BLaER1 treated with 17β-estradiol and CSF1 and Interleukin-3, amounts not matched to agents 10 nM and 100 nM (cell line): ENCODE results near the gene USP6.
"Not testable (repeated sequence)": the region's sequence is repeated elsewhere in the genome, so short reads cannot be mapped to it uniquely, and the experiment has no call there.

Experiments
- H3K27ac ChIP-seq, 11 experiments: shearing (Covaris generic); formaldehyde crosslinking; 2 replicates each; pipeline ENCODE4 v1.8.1; 2022
- H3K27me3 ChIP-seq, 11 experiments: shearing (Covaris generic); formaldehyde crosslinking; 2 replicates each; pipeline ENCODE4 v1.8.1; 2022
- H3K36me3 ChIP-seq, 11 experiments: shearing (Covaris generic); formaldehyde crosslinking; 2 replicates each; pipeline ENCODE4 v1.8.1; 2022
- H3K4me1 ChIP-seq, 10 experiments: shearing (Covaris generic); formaldehyde crosslinking; 2 replicates each; pipeline ENCODE4 v1.8.1; 2022
- H3K4me2 ChIP-seq, 11 experiments: shearing (Covaris generic); formaldehyde crosslinking; 2 replicates each; pipeline ENCODE4 v1.8.1; 2022
- H3K4me3 ChIP-seq, 10 experiments: shearing (Covaris generic); formaldehyde crosslinking; 2 replicates each; pipeline ENCODE4 v1.8.1; 2022
- H3K9ac ChIP-seq, 11 experiments: shearing (Covaris generic); formaldehyde crosslinking; 2 replicates each; pipeline ENCODE4 v1.8.1; 2022
- H3K9me3 ChIP-seq, 11 experiments: shearing (Covaris generic); formaldehyde crosslinking; replicated peaks in 1 of 11; 2 replicates each; pipeline ENCODE4 v1.8.1; 2022
- H4K20me1 ChIP-seq, 11 experiments: shearing (Covaris generic); formaldehyde crosslinking; 2 replicates each; pipeline ENCODE4 v1.8.1; 2022
- Cebpa-rat ChIP-seq, 11 experiments: shearing (Covaris generic); IDR thresholded peaks; 2 replicates each; pipeline ENCODE4 v1.8.1; 2022

The USP6 gene

GRCh38 chr17:5139458-5139732 is 23.6 kb downstream of the USP6 start:
- Histone ChIP-seq H3K4me2 (no peak overlapping the region), H4K20me1 (no peaks in the 10 kb centered on the region), H3K36me3 (no peaks in the 10 kb centered on the region), H3K27ac (no peak overlapping the region), H3K9ac (no peak overlapping the region), H3K4me1 (no peaks in the 10 kb centered on the region; a peak in 1 of 20 replicates), H3K4me3 (no peak overlapping the region), H3K9me3 (no peaks in the 10 kb centered on the region), H3K27me3 (no peaks in the 10 kb centered on the region)
- TF ChIP-seq Cebpa-rat (IDR thresholded peaks at IDR 0.05) = no peak

- not testable (repeated sequence) for H3K4me1 ChIP-seq, H3K27me3 ChIP-seq, H3K4me3 ChIP-seq, H3K9ac ChIP-seq, H3K36me3 ChIP-seq, H4K20me1 ChIP-seq, H3K4me2 ChIP-seq, H3K9me3 ChIP-seq, H3K27ac ChIP-seq
Observed at GRCh38 chr17:5142877-5143276, 27.0 kb downstream of the USP6 start.

GRCh38 chr17:5146122-5146521 is 30.3 kb downstream of the USP6 start:
- not testable (repeated sequence) for H3K4me2 ChIP-seq

GRCh38 chr17:5160702-5161101 is 44.9 kb downstream of the USP6 start:
- not testable (repeated sequence) for H4K20me1 ChIP-seq, H3K27me3 ChIP-seq, H3K4me3 ChIP-seq, H3K9ac ChIP-seq, H3K27ac ChIP-seq, H3K4me2 ChIP-seq, H3K36me3 ChIP-seq
- Histone ChIP-seq H3K4me1 (peaks cover 6 to 26% (median 11%) of the 10 kb centered on the region in 10 experiments; a peak in 18 of 20 replicates), H3K9me3 (peaks cover 0 to 23% (median 3%) of the 10 kb centered on the region in 11 experiments; a peak in 8 of 22 replicates)

More at GRCh38 chr17:5146122-5146521, 30.3 kb downstream of the USP6 start:
- not testable (repeated sequence) for H4K20me1 ChIP-seq, H3K9me3 ChIP-seq, H3K27me3 ChIP-seq, H3K27ac ChIP-seq, H3K9ac ChIP-seq, H3K4me1 ChIP-seq, H3K4me3 ChIP-seq, H3K36me3 ChIP-seq

- H3K36me3 ChIP-seq, H4K20me1 ChIP-seq, H3K27me3 ChIP-seq, H3K4me3 ChIP-seq, H3K27ac ChIP-seq, H3K9ac ChIP-seq: not testable (repeated sequence)
- Histone ChIP-seq H3K9me3 (peaks cover 0 to 23% (median 3%) of the 10 kb centered on the region in 11 experiments; a peak in 8 of 22 replicates), H3K4me1 (peaks cover 16 to 34% (median 21%) of the 10 kb centered on the region in 10 experiments), H3K4me2 (peak overlapping the region in 6 of 11 experiments; percentile 9 to 56 (median 42); a peak in 9 of 22 replicates)
Observed at GRCh38 chr17:5161793-5162192, 46.0 kb downstream of the USP6 start.

GRCh38 chr17:5164436-5164835 is 48.6 kb downstream of the USP6 start:
- Histone ChIP-seq H3K9me3 (peaks cover 0 to 32% (median 6%) of the 10 kb centered on the region in 11 experiments; a peak in 9 of 22 replicates), H3K4me2 (0 out of 22 replicates have a peak overlapping the region, but pooled peaks of 1 of the 11 experiments have one; percentile 11), H3K4me1 (peaks cover 30 to 44% (median 36%) of the 10 kb centered on the region in 10 experiments), H3K9ac (no peak overlapping the region), H4K20me1 (no peaks in the 10 kb centered on the region), H3K4me3 (no peak overlapping the region), H3K27me3 (no peaks in the 10 kb centered on the region), H3K27ac (no peak overlapping the region), H3K36me3 (no peaks in the 10 kb centered on the region)
- TF ChIP-seq Cebpa-rat (IDR thresholded peaks at IDR 0.05) = no peak

- Histone ChIP-seq H3K4me1 (peaks cover 32 to 46% (median 37%) of the 10 kb centered on the region in 10 experiments), H3K4me2 (peak overlapping the region; percentile 58 to 86 (median 75)), H3K4me3 (peak overlapping the region in 1 of 10 experiments; percentile 18; a peak in 4 of 20 replicates), H3K9ac (peak overlapping the region in 6 of 11 experiments; percentile 19 to 53 (median 42); a peak in 7 of 22 replicates), H3K9me3 (peaks cover 0 to 34% (median 8%) of the 10 kb centered on the region in 11 experiments; a peak in 10 of 22 replicates), H3K27ac (peak overlapping the region; percentile 46 to 76 (median 62); a peak in 19 of 22 replicates)
- H3K27me3 ChIP-seq, H4K20me1 ChIP-seq, H3K36me3 ChIP-seq: not testable (repeated sequence)
Observed at GRCh38 chr17:5165791-5166564, 50.1 kb downstream of the USP6 start.

- H3K27me3 ChIP-seq, H3K4me3 ChIP-seq, H3K27ac ChIP-seq, H3K4me1 ChIP-seq, H4K20me1 ChIP-seq, H3K9ac ChIP-seq, H3K4me2 ChIP-seq: not testable (repeated sequence)
- Histone ChIP-seq H3K9me3 (peaks cover 54 to 89% (median 72%) of the 10 kb centered on the region in 11 experiments), H3K36me3 (peaks cover 27 to 47% (median 41%) of the 10 kb centered on the region in 11 experiments)
Observed at GRCh38 chr17:5175027-5175426, 59.2 kb downstream of the USP6 start.

- Histone ChIP-seq H4K20me1 (no peaks in the 10 kb centered on the region), H3K27ac (no peak overlapping the region), H3K9ac (no peak overlapping the region), H3K4me3 (peak overlapping the region in 3 of 10 experiments; percentile 21 to 44 (median 26); a peak in 2 of 20 replicates), H3K9me3 (peaks cover 91 to 99% (median 93%) of the 10 kb centered on the region in 11 experiments), H3K4me2 (no peak overlapping the region), H3K4me1 (no peaks in the 10 kb centered on the region), H3K36me3 (peaks cover 42 to 87% (median 71%) of the 10 kb centered on the region in 11 experiments), H3K27me3 (no peaks in the 10 kb centered on the region)
- TF ChIP-seq Cebpa-rat (IDR thresholded peaks at IDR 0.05) = no peak
Observed at GRCh38 chr17:5179003-5179402, 63.2 kb downstream of the USP6 start.
